ENCODE measurements around the gene SLC2A10.
A peak's percentile ranks its signal among the peaks of the same experiment; 100 is the strongest.

Gene SLC2A10

DNA sequence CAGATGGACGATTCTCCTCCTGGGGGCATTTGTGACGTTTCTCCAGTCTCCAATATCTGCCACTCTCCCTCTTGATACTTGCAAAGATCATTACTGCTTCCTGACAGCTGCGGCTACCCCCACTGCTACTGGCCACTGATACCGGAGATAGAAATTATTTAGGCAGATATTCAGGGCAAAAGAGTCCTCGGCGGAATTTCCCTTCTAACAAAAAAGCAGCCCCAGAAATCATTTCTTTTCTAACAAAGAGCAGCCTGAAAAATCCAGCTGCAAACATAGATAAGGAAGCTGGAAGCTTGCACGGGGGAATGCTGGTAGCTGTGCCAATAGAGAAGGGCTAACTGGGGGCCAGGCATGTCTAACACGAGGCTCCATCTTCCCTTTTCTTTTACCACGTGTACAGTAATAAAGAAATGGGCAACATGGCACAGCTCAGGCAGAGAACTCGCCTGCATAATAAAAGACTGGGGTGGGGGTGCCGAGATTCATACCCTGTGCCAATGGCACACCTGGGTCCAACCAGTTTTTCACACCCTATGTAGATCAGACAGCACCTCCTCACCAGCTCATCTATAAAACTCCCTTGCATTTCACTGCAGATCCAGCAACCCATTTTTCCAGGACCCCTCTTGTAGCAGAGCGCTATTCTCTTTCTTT lies 26.3 kb upstream of the SLC2A10 start:
- Histone ChIP-seq H3K27ac (ENCODE audit: low read length) (no peak overlapping the region), H3K4me1 (ENCODE audit: insufficient read depth, low read length) (peaks cover 30% of the 10 kb centered on the region), H3K9ac (ENCODE audit: low read depth, low read length) (peak overlapping the region; percentile 90; the same call in 1 of the 2 replicates), H3K36me3 (ENCODE audit: insufficient read depth, low read depth, low read length) (peaks cover 44% of the 10 kb centered on the region), H3K4me3 (ENCODE audit: low read length) (peak overlapping the region; percentile 80), H3K9me3 (ENCODE audit: insufficient read depth, low read depth, low read length) (no peaks in the 10 kb centered on the region; the same call in 1 of the 2 replicates), H3K27me3 (ENCODE audit: insufficient read depth, low read length) (no peaks in the 10 kb centered on the region)

GRCh38 chr20:46683668-46683938 lies 25.8 kb upstream of the SLC2A10 start:
- Histone ChIP-seq H3K4me3 (ENCODE audit: low read length) (peak overlapping the region; percentile 80), H3K9ac (ENCODE audit: low read depth, low read length) (peak overlapping the region; percentile 90; the same call in 1 of the 2 replicates), H3K9me3 (ENCODE audit: insufficient read depth, low read depth, low read length) (no peaks in the 10 kb centered on the region; the same call in 1 of the 2 replicates), H3K27me3 (ENCODE audit: insufficient read depth, low read length) (no peaks in the 10 kb centered on the region), H3K4me1 (ENCODE audit: insufficient read depth, low read length) (peaks cover 35% of the 10 kb centered on the region), H3K27ac (ENCODE audit: low read length) (no peak overlapping the region), H3K36me3 (ENCODE audit: insufficient read depth, low read depth, low read length) (peaks cover 40% of the 10 kb centered on the region)

GRCh38 chr20:46683939-46684750 lies 25.3 kb upstream of the SLC2A10 start:
- H3K27me3 ChIP-seq (ENCODE audit: insufficient read depth, low read length), result no peaks in the 10 kb centered on the region
- H3K9ac ChIP-seq (ENCODE audit: low read depth, low read length), result peak overlapping the region; percentile 90; the same call in 1 of the 2 replicates
- H3K36me3 ChIP-seq (ENCODE audit: insufficient read depth, low read depth, low read length), result peaks cover 40% of the 10 kb centered on the region
- no peaks in the 10 kb centered on the region; the same call in 1 of the 2 replicates for H3K9me3 ChIP-seq (ENCODE audit: insufficient read depth, low read depth, low read length)
- H3K4me3 ChIP-seq (ENCODE audit: low read length), result peak overlapping the region; percentile 80
- H3K4me1 ChIP-seq (ENCODE audit: insufficient read depth, low read length), result peaks cover 35% of the 10 kb centered on the region
- H3K27ac ChIP-seq (ENCODE audit: low read length), result peak overlapping the region; percentile 66

DNA sequence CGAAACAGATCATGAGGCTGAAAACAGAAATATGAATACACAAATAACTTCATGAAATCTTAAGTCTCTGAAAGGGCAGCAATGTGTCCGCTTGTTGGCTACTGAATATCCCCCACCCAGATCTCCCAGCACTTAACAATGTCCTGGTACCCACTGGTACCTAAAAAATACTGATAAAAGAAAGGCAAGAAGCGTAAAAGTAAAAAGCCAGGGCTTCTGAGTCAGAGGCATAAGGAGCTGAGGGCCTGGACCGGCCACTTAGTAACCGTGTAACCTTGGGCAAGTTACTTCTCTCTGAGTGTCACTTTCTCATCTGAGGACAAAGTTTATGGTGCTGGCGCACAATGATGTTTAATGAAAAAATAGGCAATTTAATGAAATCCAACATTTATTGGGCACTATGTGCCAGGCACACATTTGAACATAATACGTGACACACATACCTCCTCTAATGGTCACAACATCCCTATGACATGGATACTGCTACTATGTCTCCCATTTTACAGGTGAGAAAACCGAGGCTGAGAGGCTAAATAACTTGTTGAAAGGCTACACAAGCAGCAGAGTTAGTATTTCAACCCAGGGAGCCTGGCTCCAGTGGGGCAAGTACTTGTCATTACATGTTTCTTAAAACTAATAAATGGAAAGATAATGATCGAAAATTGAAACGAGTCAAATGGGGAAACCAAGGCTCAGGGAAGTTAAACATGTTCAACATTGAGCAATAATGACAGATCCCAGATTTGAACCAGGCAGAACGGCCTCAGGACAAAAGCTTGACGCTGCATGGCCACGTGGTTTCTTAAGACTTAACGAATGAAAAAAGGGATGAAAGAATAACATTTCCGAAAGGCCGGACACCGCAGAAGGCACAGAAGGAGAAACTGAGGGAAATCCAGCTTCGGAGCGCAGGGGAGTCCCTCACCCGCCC lies 21.0 kb upstream of the SLC2A10 start:
- Histone ChIP-seq H3K4me3 (ENCODE audit: low read length) (peak overlapping the region; percentile 97), H3K9ac (ENCODE audit: low read depth, low read length) (peak overlapping the region; percentile 88), H3K9me3 (ENCODE audit: insufficient read depth, low read depth, low read length) (no peaks in the 10 kb centered on the region; the same call in 1 of the 2 replicates), H3K4me1 (ENCODE audit: insufficient read depth, low read length) (peaks cover 18% of the 10 kb centered on the region; the same call in 1 of the 2 replicates), H3K27me3 (ENCODE audit: insufficient read depth, low read length) (no peaks in the 10 kb centered on the region), H3K36me3 (ENCODE audit: insufficient read depth, low read depth, low read length) (peaks cover 27% of the 10 kb centered on the region), H3K27ac (ENCODE audit: low read length) (peak overlapping the region; percentile 75)

- peak within 1 kb of the TSS; percentile 75 for H3K27ac ChIP-seq (ENCODE audit: low read length)
- peaks cover 12% of the 10 kb centered on the region; the same call in 1 of the 2 replicates for H3K4me1 ChIP-seq (ENCODE audit: insufficient read depth, low read length)
- H3K4me3 ChIP-seq (ENCODE audit: low read length), result peak within 1 kb of the TSS; percentile 97
- no peaks in the 10 kb centered on the region; the same call in 1 of the 2 replicates for H3K9me3 ChIP-seq (ENCODE audit: insufficient read depth, low read depth, low read length)
- H3K36me3 ChIP-seq (ENCODE audit: insufficient read depth, low read depth, low read length), result peaks cover 27% of the 10 kb centered on the region
- peak within 1 kb of the TSS; percentile 88 for H3K9ac ChIP-seq (ENCODE audit: low read depth, low read length)
- H3K27me3 ChIP-seq (ENCODE audit: insufficient read depth, low read length), result no peaks in the 10 kb centered on the region
Observed at GRCh38 chr20:46689082-46689753, 20.2 kb upstream of the SLC2A10 start, which contains the start of gene TP53RK. Gene TP53RK, minus strand, starts transcription at chr20:46689444. Its CDS starts 30 bp downstream, at chr20:46689414.

GRCh38 chr20:46689754-46690085 lies 19.7 kb upstream of the SLC2A10 start:
- Histone ChIP-seq H3K27ac (ENCODE audit: low read length) (peak overlapping the region; percentile 28), H3K36me3 (ENCODE audit: insufficient read depth, low read depth, low read length) (peaks cover 24% of the 10 kb centered on the region), H3K9ac (ENCODE audit: low read depth, low read length) (peak overlapping the region; percentile 76; the same call in 1 of the 2 replicates), H3K27me3 (ENCODE audit: insufficient read depth, low read length) (no peaks in the 10 kb centered on the region), H3K4me1 (ENCODE audit: insufficient read depth, low read length) (peaks cover 12% of the 10 kb centered on the region; the same call in 1 of the 2 replicates), H3K4me3 (ENCODE audit: low read length) (peak overlapping the region; percentile 64), H3K9me3 (ENCODE audit: insufficient read depth, low read depth, low read length) (no peaks in the 10 kb centered on the region; the same call in 1 of the 2 replicates)

- Histone ChIP-seq H3K4me3 (ENCODE audit: low read length) (peak overlapping the region; percentile 64; the same call in 1 of the 2 replicates), H3K9ac (ENCODE audit: low read depth, low read length) (peak overlapping the region; percentile 76; the same call in 1 of the 2 replicates), H3K36me3 (ENCODE audit: insufficient read depth, low read depth, low read length) (peaks cover 17% of the 10 kb centered on the region), H3K4me1 (ENCODE audit: insufficient read depth, low read length) (peaks cover 12% of the 10 kb centered on the region; the same call in 1 of the 2 replicates), H3K27ac (ENCODE audit: low read length) (peak overlapping the region; percentile 28), H3K27me3 (ENCODE audit: insufficient read depth, low read length) (no peaks in the 10 kb centered on the region), H3K9me3 (ENCODE audit: insufficient read depth, low read depth, low read length) (no peaks in the 10 kb centered on the region)
Observed at GRCh38 chr20:46690219-46691106, 19.0 kb upstream of the SLC2A10 start.

DNA sequence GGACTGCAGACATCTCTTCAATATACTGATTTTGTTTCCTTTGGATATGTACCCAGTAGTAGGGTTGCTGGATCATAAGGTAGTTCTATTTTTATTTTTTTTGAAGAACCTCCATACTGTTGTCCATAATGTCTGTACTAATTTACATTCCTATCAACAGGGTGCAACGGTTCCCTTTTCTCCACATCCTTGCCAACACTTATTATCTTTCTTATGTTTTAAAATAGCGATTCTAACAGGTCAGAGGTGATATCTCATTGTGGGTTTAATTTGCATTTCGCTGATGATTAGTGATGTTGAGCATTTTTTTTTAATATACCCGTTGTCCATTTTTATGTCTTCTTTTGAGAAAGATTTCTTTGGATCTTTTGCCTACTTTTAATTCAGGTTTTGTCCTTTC lies 18.3 kb upstream of the SLC2A10 start:
- Histone ChIP-seq H3K36me3 (ENCODE audit: insufficient read depth, low read depth, low read length) (peaks cover 10% of the 10 kb centered on the region), H3K4me1 (ENCODE audit: insufficient read depth, low read length) (peaks cover 12% of the 10 kb centered on the region; the same call in 1 of the 2 replicates), H3K27ac (ENCODE audit: low read length) (no peak overlapping the region)

DNA sequence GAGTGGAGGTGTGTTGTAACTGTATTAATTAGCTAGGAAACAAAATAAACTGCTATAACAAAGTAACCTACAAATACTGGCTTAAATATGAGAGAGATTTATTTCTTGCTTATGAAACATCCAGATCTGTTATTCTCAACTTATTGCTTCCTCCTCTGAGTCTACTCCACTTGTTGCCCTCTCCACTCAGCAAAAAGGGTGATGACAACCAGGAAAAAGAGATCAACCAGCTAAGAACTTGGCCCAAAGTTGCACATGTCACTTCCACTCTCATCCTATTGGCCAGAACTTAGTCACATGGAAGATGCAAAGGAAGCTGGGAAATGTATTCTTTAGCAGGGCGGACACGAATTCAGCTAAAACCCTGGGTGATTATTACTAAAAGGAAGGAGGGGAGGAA lies 15.0 kb upstream of the SLC2A10 start:
- Histone ChIP-seq H3K4me3 (ENCODE audit: low read length) (no peak overlapping the region), H3K9ac (ENCODE audit: low read depth, low read length) (no peak overlapping the region), H3K27me3 (ENCODE audit: insufficient read depth, low read length) (no peaks in the 10 kb centered on the region), H3K36me3 (ENCODE audit: insufficient read depth, low read depth, low read length) (no peaks in the 10 kb centered on the region), H3K9me3 (ENCODE audit: insufficient read depth, low read depth, low read length) (no peaks in the 10 kb centered on the region), H3K27ac (ENCODE audit: low read length) (no peak overlapping the region), H3K4me1 (ENCODE audit: insufficient read depth, low read length) (peaks cover 2% of the 10 kb centered on the region; the same call in 1 of the 2 replicates)

More for the DNA sequence above, 18.3 kb upstream of the SLC2A10 start:
- H3K4me3 ChIP-seq (ENCODE audit: low read length), result no peak overlapping the region
- H3K9me3 ChIP-seq (ENCODE audit: insufficient read depth, low read depth, low read length), result no peaks in the 10 kb centered on the region
- H3K27me3 ChIP-seq (ENCODE audit: insufficient read depth, low read length), result no peaks in the 10 kb centered on the region
- no peak overlapping the region for H3K9ac ChIP-seq (ENCODE audit: low read depth, low read length)

GRCh38 chr20:46695892-46696291 lies 13.6 kb upstream of the SLC2A10 start:
- Histone ChIP-seq H3K9ac (ENCODE audit: low read depth, low read length) (no peak overlapping the region), H3K27ac (ENCODE audit: low read length) (no peak overlapping the region), H3K4me3 (ENCODE audit: low read length) (no peak overlapping the region), H3K4me1 (ENCODE audit: insufficient read depth, low read length) (no peaks in the 10 kb centered on the region), H3K36me3 (ENCODE audit: insufficient read depth, low read depth, low read length) (no peaks in the 10 kb centered on the region), H3K9me3 (ENCODE audit: insufficient read depth, low read depth, low read length) (no peaks in the 10 kb centered on the region), H3K27me3 (ENCODE audit: insufficient read depth, low read length) (no peaks in the 10 kb centered on the region)

All from iPS-20b (cell line).